GM23338 (cell line): ENCODE results near the gene FAM83F. TPM values are rescaled to one million over a fixed set of nuclear protein-coding genes. Genes with fewer than 3 reads are reported as not detected.

Experiments
- ATAC-seq: fragments of 200-7000 bp; cut with Tn5 transposase; 3 replicates; pipeline ENCODE4 v1.9.1; 2020
- DNase-seq: peaks from one replicate; pipeline ENCODE4 v3.0.0-alpha.2; 2015; ENCODE audit warnings: low spot score
- H2AFZ ChIP-seq: fragments of 200-600 bp; sonication (generic); 2 replicates; pipeline ENCODE4 v1.8.0; 2016; ENCODE audit warnings: antibody characterized with exemption, mild to moderate bottlenecking, moderate library complexity
- H3F3A ChIP-seq: fragments of 200-600 bp; sonication (generic); replicated peaks from 2 replicates; pipeline ENCODE4 v1.8.0; 2017; ENCODE audit warnings: antibody characterized with exemption, mixed run types, low read depth
- H3K27ac ChIP-seq: fragments of 200-600 bp; sonication (generic); 2 replicates; pipeline ENCODE4 v1.6.1; 2016; ENCODE audit warnings: low read depth
- H3K27me3 ChIP-seq: fragments of 200-600 bp; sonication (generic); 2 replicates; pipeline ENCODE4 v1.8.0; 2016; ENCODE audit warnings: mild to moderate bottlenecking, mixed run types, moderate library complexity; ENCODE audit not compliant: insufficient read depth
- H3K36me3 ChIP-seq: fragments of 200-600 bp; sonication (generic); 2 replicates; pipeline ENCODE4 v1.8.0; 2016; ENCODE audit warnings: mild to moderate bottlenecking; ENCODE audit not compliant: insufficient read depth
- H3K4me1 ChIP-seq: fragments of 200-600 bp; sonication (generic); 2 replicates; pipeline ENCODE4 v1.8.0; 2016; ENCODE audit warnings: mild to moderate bottlenecking, moderate library complexity; ENCODE audit not compliant: insufficient read depth
- H3K4me2 ChIP-seq: fragments of 200-600 bp; sonication (generic); 2 replicates; pipeline ENCODE4 v1.7.1; 2017; ENCODE audit warnings: mixed run types
- H3K4me3 ChIP-seq: fragments of 200-600 bp; sonication (generic); 2 replicates; pipeline ENCODE4 v1.6.1; 2016; ENCODE audit warnings: mixed run types
- H3K79me2 ChIP-seq: fragments of 200-600 bp; sonication (generic); replicated peaks from 2 replicates; pipeline ENCODE4 v1.8.0; 2017; ENCODE audit warnings: mild to moderate bottlenecking; ENCODE audit not compliant: insufficient read depth
- H3K9me2 ChIP-seq: fragments of 200-600 bp; sonication (generic); 2 replicates; pipeline ENCODE4 v1.8.0; 2017; ENCODE audit not compliant: insufficient read depth
- H4K20me1 ChIP-seq: fragments of 200-600 bp; sonication (generic); replicated peaks from 2 replicates; pipeline ENCODE4 v1.8.0; 2017; ENCODE audit warnings: mild to moderate bottlenecking; ENCODE audit not compliant: insufficient read depth
- H3K27ac Mint-ChIP-seq: 2 replicates; pipeline ENCODE4 v1.8.0; 2020; ENCODE audit warnings: inconsistent platforms, mild to moderate bottlenecking, moderate library complexity, mixed read lengths
- H3K27me3 Mint-ChIP-seq: 3 replicates; pipeline ENCODE4 v1.8.0; 2022; ENCODE audit warnings: low read depth, mild to moderate bottlenecking, moderate library complexity, mixed read lengths, inconsistent platforms; ENCODE audit not compliant: insufficient read depth, poor library complexity
- H3K36me3 Mint-ChIP-seq: 3 replicates; pipeline ENCODE4 v1.8.0; 2021; ENCODE audit warnings: low read depth, mild to moderate bottlenecking, inconsistent platforms, moderate library complexity, mixed read lengths
- H3K4me1 Mint-ChIP-seq: 3 replicates; pipeline ENCODE4 v1.8.0; 2020; ENCODE audit warnings: mild to moderate bottlenecking, inconsistent platforms, mixed read lengths
- H3K4me3 Mint-ChIP-seq: 3 replicates; pipeline ENCODE4 v1.8.0; 2021; ENCODE audit warnings: moderate library complexity, mild to moderate bottlenecking, inconsistent platforms, mixed read lengths
- H3K9me3 Mint-ChIP-seq: 3 replicates; pipeline ENCODE4 v1.8.0; 2020; ENCODE audit warnings: moderate library complexity, mild to moderate bottlenecking, inconsistent platforms, mixed read lengths
- CREB1 ChIP-seq: fragments of 250-450 bp; sonication (Bioruptor Pico); IDR thresholded peaks from 2 replicates; pipeline ENCODE4 v1.5.0; 2020; ENCODE audit warnings: low read depth, mild to moderate bottlenecking, moderate library complexity
- EZH2 ChIP-seq: fragments of 200-600 bp; sonication (generic); IDR thresholded peaks from one replicate; pipeline ENCODE4 v1.8.0; 2017; ENCODE audit warnings: antibody characterized with exemption, mild to moderate bottlenecking, low read depth; ENCODE audit not compliant: unreplicated experiment
- EZH2phosphoT487 ChIP-seq: fragments of 200-600 bp; sonication (generic); IDR thresholded peaks from one replicate; pipeline ENCODE4 v1.8.1; 2018; ENCODE audit warnings: antibody characterized with exemption; ENCODE audit not compliant: unreplicated experiment
- NANOG ChIP-seq: IDR thresholded peaks from 2 replicates; pipeline ENCODE4 v1.6.1; 2016; ENCODE audit warnings: antibody characterized with exemption, borderline replicate concordance
- POLR2AphosphoS5 ChIP-seq: IDR thresholded peaks from 2 replicates; pipeline ENCODE4 v1.6.1; 2016; ENCODE audit warnings: antibody characterized with exemption, low read depth
- REST ChIP-seq: IDR thresholded peaks from one replicate; pipeline ENCODE4 v1.6.1; 2018; ENCODE audit warnings: antibody characterized with exemption; ENCODE audit not compliant: unreplicated experiment
- ZNF114 ChIP-seq: fragments of 250-450 bp; sonication (Bioruptor Pico); IDR thresholded peaks from 2 replicates; pipeline ENCODE4 v1.5.0; 2020; ENCODE audit warnings: mild to moderate bottlenecking, moderate library complexity
- ZNF331 ChIP-seq: fragments of 250-450 bp; sonication (Bioruptor Pico); IDR thresholded peaks from 2 replicates; pipeline ENCODE4 v1.5.0; 2020; ENCODE audit warnings: low read depth, mild to moderate bottlenecking, moderate library complexity
- polyA plus RNA-seq: library from polyadenylated mRNA; unstranded; fragments of >200 nt; fragmentation: Nextera tagmentation; extraction: Ambion mirVana; gene quantifications from 2 replicates; pipeline ENCODE4 v1.2.1, GENCODE V29; 2016
- total RNA-seq: library from RNA; depleted of rRNA; stranded (reverse); fragments of >200 nt; shearing (Covaris generic); gene quantifications from 2 replicates; pipeline ENCODE4 v1.2.3, GENCODE V29; 2014
- TF ChIP-seq, protein P1 (sequence below): IDR thresholded peaks from 2 replicates; pipeline ENCODE4 v1.6.1; 2016; ENCODE audit warnings: antibody characterized with exemption

The FAM83F gene
- total and polyA plus RNA-seq, 2 experiments from 2014 or later = 3.7 to 15.9 TPM

- Histone ChIP-seq H3K4me1 (no peaks in the 10 kb centered on the region), H3K4me3 (peak overlapping the region; percentile 53), H3K27ac (peak overlapping the region; percentile 93; the same call in 1 of the 2 replicates), H3F3A (no peaks in the 10 kb centered on the region), H3K9me2 (no peaks in the 10 kb centered on the region), H4K20me1 (peaks cover 13% of the 10 kb centered on the region), H2AFZ (no peak overlapping the region), H3K79me2 (peaks cover 36% of the 10 kb centered on the region), H3K36me3 (no peaks in the 10 kb centered on the region), H3K4me2 (peak overlapping the region; percentile 70), H3K27me3 (peaks cover 6% of the 10 kb centered on the region; the same call in 1 of the 2 replicates)
- TF ChIP-seq EZH2phosphoT487 (no peak), CREB1 (CRISPR knock-in tag) (peak; percentile 74), POLR2AphosphoS5 (peak; percentile 61)
- Mint-ChIP-seq H3K27me3 (peaks cover 10% of the 10 kb centered on the region), H3K4me3 (peak overlapping the region; percentile 98), H3K27ac (peak overlapping the region; percentile 100), H3K36me3 (no peaks in the 10 kb centered on the region), H3K4me1 (peaks cover 11% of the 10 kb centered on the region), H3K9me3 (no peaks in the 10 kb centered on the region)
- DNase-seq = peak; percentile 99
- peak; percentile 92 for ATAC-seq
These were observed 49.5 kb downstream of the FAM83F start for GRCh38 chr22:40044102-40044869.

- TF ChIP-seq POLR2AphosphoS5 = peak; percentile 48; the same call in 1 of the 2 replicates
- TF ChIP-seq NANOG = no peak
- no peak for TF ChIP-seq EZH2phosphoT487
- TF ChIP-seq REST = no peak
- TF ChIP-seq CREB1 (CRISPR knock-in tag) = no peak
- no peak for TF ChIP-seq ZNF331
- no peak for TF ChIP-seq ZNF114
- no peak for TF ChIP-seq EZH2
- TF ChIP-seq, protein P1, sequence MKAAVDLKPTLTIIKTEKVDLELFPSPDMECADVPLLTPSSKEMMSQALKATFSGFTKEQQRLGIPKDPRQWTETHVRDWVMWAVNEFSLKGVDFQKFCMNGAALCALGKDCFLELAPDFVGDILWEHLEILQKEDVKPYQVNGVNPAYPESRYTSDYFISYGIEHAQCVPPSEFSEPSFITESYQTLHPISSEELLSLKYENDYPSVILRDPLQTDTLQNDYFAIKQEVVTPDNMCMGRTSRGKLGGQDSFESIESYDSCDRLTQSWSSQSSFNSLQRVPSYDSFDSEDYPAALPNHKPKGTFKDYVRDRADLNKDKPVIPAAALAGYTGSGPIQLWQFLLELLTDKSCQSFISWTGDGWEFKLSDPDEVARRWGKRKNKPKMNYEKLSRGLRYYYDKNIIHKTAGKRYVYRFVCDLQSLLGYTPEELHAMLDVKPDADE = no peak
- H3F3A ChIP-seq = no peaks in the 10 kb centered on the region
- Mint-ChIP-seq H3K4me1 (peaks cover 11% of the 10 kb centered on the region), H3K27me3 (peaks cover 8% of the 10 kb centered on the region), H3K36me3 (no peaks in the 10 kb centered on the region), H3K27ac (peak overlapping the region; percentile 100), H3K4me3 (peak overlapping the region; percentile 98), H3K9me3 (no peaks in the 10 kb centered on the region)
- H3K4me2 ChIP-seq = peak overlapping the region; percentile 91
- ATAC-seq = peak; percentile 34
- peaks cover 15% of the 10 kb centered on the region for H4K20me1 ChIP-seq
- DNase-seq = peak; percentile 79
- H3K4me3 ChIP-seq = peak overlapping the region; percentile 83
- no peaks in the 10 kb centered on the region for H3K4me1 ChIP-seq
- H2AFZ ChIP-seq = peak overlapping the region; percentile 16; the same call in 1 of the 2 replicates
- H3K27me3 ChIP-seq = no peaks in the 10 kb centered on the region; the same call in 1 of the 2 replicates
- H3K27ac ChIP-seq = peak overlapping the region; percentile 93
- H3K9me2 ChIP-seq = no peaks in the 10 kb centered on the region
- peaks cover 45% of the 10 kb centered on the region for H3K79me2 ChIP-seq
- H3K36me3 ChIP-seq = no peaks in the 10 kb centered on the region
These were observed 50.4 kb downstream of the FAM83F start for GRCh38 chr22:40044870-40045834.
